K562 (cell line): ENCODE measurements around the gene BRD4. TPM values are rescaled to one million over a fixed set of nuclear protein-coding genes. Genes with fewer than 3 reads are reported as not detected.

Source experiments
- ATAC-seq: fragments of 200-7000 bp; cut with Tn5 transposase; 3 replicates; pipeline ENCODE4 v1.9.1; 2020; ENCODE audit warnings: moderate library complexity
- BruUV-seq: library from RNA; stranded (reverse); fragments of 400-500 nt; replicated peaks from 2 replicates; lab custom pipeline; 2021; lab: Mats Ljungman, UMichigan
- CTCF ChIA-PET: fragments of 300-600 bp; formaldehyde crosslinking; extraction: SDS; loops from one replicate; lab custom pipeline; 2021; ENCODE audit warnings: low intra/inter-chr PET ratio; lab: Yijun Ruan, JAX
- POLR2A ChIA-PET: fragments of 300-600, 350-650 bp; sonication (Branson Sonifier 250); formaldehyde crosslinking; extraction: SDS; loops from one replicate; lab custom pipeline; 2021; ENCODE audit warnings: antibody characterized with exemption, inconsistent platforms; lab: Yijun Ruan, JAX
- DNase-seq, 4 experiments: peaks; one replicate each; pipeline versions ENCODE4 v3.0.0 to v3.0.0-alpha.2; 2011 to 2018; ENCODE audit warnings: low spot score in 3 of 4, mixed read lengths in 3 of 4; ENCODE audit errors: extremely low read depth in 1 of 4
- FAIRE-seq: peaks from 2 replicates; lab custom pipeline; 2011; peaks lifted over from hg19 to GRCh38; lab: Jason Lieb, UNC
- H2AFZ ChIP-seq: 2 replicates; pipeline ENCODE4 v1.6.0; 2011; ENCODE audit warnings: low read depth, low read length, control low read depth, inconsistent platforms
- H3K27ac ChIP-seq: fragments of 200-600 bp; 3 replicates; pipeline ENCODE4 v1.8.0; 2011; ENCODE audit warnings: low read depth, mild to moderate bottlenecking, control low read depth, inconsistent platforms, low read length, moderate library complexity, mixed read lengths; ENCODE audit errors: extremely low read depth
- H3K27me3 ChIP-seq, 2 experiments: fragments of 300-600 bp in 1 of 2; 2 replicates in 1 of 2; 3 replicates in 1 of 2; pipeline versions ENCODE4 v1.6.0 to v1.8.0; 2011; ENCODE audit warnings: inconsistent platforms in 2 of 2, low read length in 2 of 2, mild to moderate bottlenecking in 1 of 2, mixed read lengths in 1 of 2, moderate library complexity in 1 of 2; ENCODE audit not compliant: control insufficient read depth in 2 of 2, insufficient read depth in 2 of 2
- H3K36me3 ChIP-seq: fragments of 300-600 bp; 3 replicates; pipeline ENCODE4 v1.8.0; 2011; ENCODE audit warnings: mild to moderate bottlenecking, low read length, inconsistent platforms; ENCODE audit not compliant: control insufficient read depth, insufficient read depth
- H3K4me1 ChIP-seq, 2 experiments: fragments of 200-600 bp in 1 of 2; replicated peaks in 1 of 2; 2 replicates in 1 of 2; 3 replicates in 1 of 2; pipeline versions ENCODE4 v1.5.1 to v1.8.0; 2011; ENCODE audit warnings: inconsistent platforms in 2 of 2, low read length in 2 of 2, mild to moderate bottlenecking in 1 of 2, mixed read lengths in 1 of 2, moderate library complexity in 1 of 2; ENCODE audit not compliant: control insufficient read depth in 2 of 2, insufficient read depth in 2 of 2
- H3K4me2 ChIP-seq: 2 replicates; pipeline ENCODE4 v1.6.1; 2011; ENCODE audit warnings: low read length, control low read depth, inconsistent platforms, mixed read lengths; ENCODE audit not compliant: insufficient read depth
- H3K4me3 ChIP-seq: fragments of 200-600 bp; sonication (generic), shearing (Covaris generic); 2 replicates; pipeline ENCODE4 v1.5.1; 2016; ENCODE audit warnings: control low read depth, inconsistent platforms
- H3K79me2 ChIP-seq: fragments of 200-600 bp; 3 replicates; pipeline ENCODE4 v1.8.0; 2011; ENCODE audit warnings: low read length, inconsistent platforms; ENCODE audit not compliant: control insufficient read depth, insufficient read depth
- H3K9ac ChIP-seq, 2 experiments: 2 replicates each; pipeline versions ENCODE4 v1.6.0 to v1.6.1; 2011; ENCODE audit warnings: low read depth in 2 of 2, low read length in 2 of 2, control low read depth in 1 of 2, inconsistent platforms in 1 of 2, mild to moderate bottlenecking in 1 of 2, mixed read lengths in 1 of 2; ENCODE audit not compliant: insufficient read depth in 1 of 2
- H3K9me1 ChIP-seq: one replicate; pipeline ENCODE4 v1.6.0; 2011; ENCODE audit warnings: inconsistent platforms, mild to moderate bottlenecking, low read length, moderate library complexity; ENCODE audit not compliant: control insufficient read depth, insufficient read depth
- H3K9me3 ChIP-seq: replicated peaks from 2 replicates; pipeline ENCODE4 v1.5.1; 2011; ENCODE audit warnings: low read depth, low read length, inconsistent platforms; ENCODE audit not compliant: control insufficient read depth, insufficient read depth
- H4K20me1 ChIP-seq: replicated peaks from 2 replicates; pipeline ENCODE4 v1.6.1; 2011; ENCODE audit warnings: low read length, inconsistent platforms, mixed read lengths; ENCODE audit not compliant: control insufficient read depth, insufficient read depth
- ARID2 ChIP-seq: fragments of 450-650 bp; IDR thresholded peaks from 2 replicates; pipeline ENCODE4 v1.6.1; 2017; ENCODE audit warnings: antibody characterized with exemption, mild to moderate bottlenecking
- BDP1 ChIP-seq: IDR thresholded peaks from 3 replicates; pipeline ENCODE4 v1.6.1; 2011; ENCODE audit not compliant: insufficient read length, insufficient read depth
- CBX2 ChIP-seq: fragments of 200-600 bp; sonication (generic); IDR thresholded peaks from one replicate; pipeline ENCODE4 v1.6.1; 2012; ENCODE audit warnings: mild to moderate bottlenecking, low read length, inconsistent platforms; ENCODE audit not compliant: insufficient read depth, poor library complexity, severe bottlenecking
- EHMT2 ChIP-seq: fragments of 450-650 bp; IDR thresholded peaks from 2 replicates; pipeline ENCODE4 v1.6.1; 2018; ENCODE audit warnings: antibody characterized with exemption
- GATAD2B ChIP-seq: fragments of 450-650 bp; IDR thresholded peaks from 2 replicates; pipeline ENCODE4 v1.6.1; 2017; ENCODE audit warnings: mild to moderate bottlenecking, borderline replicate concordance
- GTF3C2 ChIP-seq: IDR thresholded peaks from 3 replicates; pipeline ENCODE4 v1.6.1; 2011; ENCODE audit warnings: borderline replicate concordance, mild to moderate bottlenecking, moderate library complexity; ENCODE audit not compliant: insufficient read length; ENCODE audit errors: extremely low read depth
- PML ChIP-seq: IDR thresholded peaks from 2 replicates; pipeline ENCODE4 v1.6.1; 2012; ENCODE audit warnings: low read length, inconsistent platforms
- PREB ChIP-seq: sonication (generic); formaldehyde crosslinking; IDR thresholded peaks from 2 replicates; pipeline ENCODE4 v1.8.1; 2023; ENCODE audit warnings: mild to moderate bottlenecking, missing genetic modification reagents
- THRAP3 ChIP-seq: fragments of 450-650 bp; IDR thresholded peaks from 2 replicates; pipeline ENCODE4 v1.6.1; 2016; ENCODE audit warnings: mild to moderate bottlenecking, inconsistent platforms, borderline replicate concordance
- USF2 ChIP-seq: sonication (generic); formaldehyde crosslinking; IDR thresholded peaks from 2 replicates; pipeline ENCODE4 v1.5.0; 2020; ENCODE audit warnings: missing genetic modification reagents
- ZNF778 ChIP-seq: fragments of 450-650 bp; formaldehyde crosslinking; IDR thresholded peaks from 2 replicates; pipeline ENCODE4 v1.4.0; 2020; ENCODE audit warnings: mild to moderate bottlenecking, moderate library complexity
- WGBS: fragments of 100-300 bp; shearing (Covaris generic); methylation state at CpG from one replicate; pipeline ENCODE4 v1.1.6; 2016; ENCODE audit warnings: low coverage, mixed read lengths; ENCODE audit not compliant: insufficient coverage; ENCODE audit errors: missing lambda C conversion rate; 5-methylcytosine and 5-hydroxymethylcytosine counted together
- in situ Hi-C: fragments of 300-500 bp; cut with MboI; formaldehyde crosslinking; loops from 4 replicates; pipeline ENCODE4 v1.15.0; 2018; ENCODE audit warnings: inconsistent platforms, mixed read lengths
- intact Hi-C: fragments of 100-400 bp; cut with micrococcal nuclease; formaldehyde crosslinking; loops from 2 replicates; pipeline ENCODE4 v1.14.2; 2022
- polyA plus RNA-seq, 8 experiments: library from polyadenylated mRNA; depleted of rRNA in 4 of 8; stranded (reverse) in 5 of 8; unstranded in 3 of 8; fragments of >200 nt; fragmentation: Nextera tagmentation in 2 of 8; fragmentation: Illumina TruSeq in 1 of 8; extraction: Ambion mirVana in 2 of 8; extraction: Trizol in 1 of 8; gene quantifications; 2 replicates each; pipeline versions ENCODE4 v1.2.1 to v1.2.3, GENCODE V29; 2011 to 2014; ENCODE audit warnings: inconsistent platforms in 1 of 8, missing spikeins in 1 of 8
- total RNA-seq, 7 experiments: library from RNA; depleted of rRNA in 6 of 7; stranded (reverse); fragments of >200 nt in 6 of 7; fragmentation: Illumina TruSeq in 2 of 7; extraction: Trizol in 2 of 7; gene quantifications; 2 replicates each; pipeline versions ENCODE4 v1.2.1 to v1.2.3, GENCODE V29; 2011 to 2021; ENCODE audit warnings: low replicate concordance in 1 of 7

The BRD4 gene
- total and polyA plus RNA-seq, 9 of the 15 experiments (the other 6 are each of a cell fraction or from before 2014, with no cell fraction given): 1.8 to 105 (median 15.6) TPM

GRCh38 chr19:15231271-15231670 lies 101.1 kb downstream of the BRD4 start (continued):
- TF ChIP-seq PREB (CRISPR knock-in tag) (no peak), BDP1 (no peak), GATAD2B (no peak), ZNF778 (CRISPR knock-in tag) (no peak), EHMT2 (no peak), CBX2 (no peak)

- in situ Hi-C loops: no loop called here
- DNase-seq (no peak), FAIRE-seq (no peak), ATAC-seq (no peak)
- BruUV-seq: no TSS peak
- Histone ChIP-seq H3K27me3 (peaks cover 0 to 7% of the 10 kb centered on the region in 2 experiments; a peak in 2 of 5 replicates), H3K27ac (no peak overlapping the region), H2AFZ (no peak overlapping the region), H3K36me3 (no peaks in the 10 kb centered on the region), H3K9me3 (no peaks in the 10 kb centered on the region), H3K4me3 (no peak overlapping the region), H3K9me1 (no peaks in the 10 kb centered on the region)
- 57% methylated on average over 7 of the region's 7 CpGs for WGBS
- POLR2A ChIA-PET: interaction anchor here (0.8 to 1.4 kb wide), 4 partner anchors 9 to 24 kb away, joined by 3 to 5 read pairs (median 4); no protein-coding TSS in a partner anchor
- no peak for TF ChIP-seq THRAP3
- TF ChIP-seq USF2 (CRISPR knock-in tag): no peak
- TF ChIP-seq ARID2: no peak
- TF ChIP-seq GTF3C2: no peak
- TF ChIP-seq PML: no peak
- TF ChIP-seq, all 486 proteins: peak for 0
- CTCF ChIA-PET: no interaction called here
- intact Hi-C loops: no loop called here
- Histone ChIP-seq H4K20me1 (no peaks in the 10 kb centered on the region), H3K4me1 (peaks cover 7 to 21% of the 10 kb centered on the region in 2 experiments; a peak in 4 of 5 replicates), H3K4me2 (no peak overlapping the region), H3K9ac (no peak overlapping the region), H3K79me2 (no peaks in the 10 kb centered on the region)
These were observed 105.1 kb downstream of the BRD4 start for GRCh38 chr19:15227261-15227660.
